ENCODE measurements around the gene RNF114.
"Not testable (repeated sequence)": the region's sequence is repeated elsewhere in the genome, so short reads cannot be mapped to it uniquely, and the experiment has no call there.

Gene RNF114

DNA sequence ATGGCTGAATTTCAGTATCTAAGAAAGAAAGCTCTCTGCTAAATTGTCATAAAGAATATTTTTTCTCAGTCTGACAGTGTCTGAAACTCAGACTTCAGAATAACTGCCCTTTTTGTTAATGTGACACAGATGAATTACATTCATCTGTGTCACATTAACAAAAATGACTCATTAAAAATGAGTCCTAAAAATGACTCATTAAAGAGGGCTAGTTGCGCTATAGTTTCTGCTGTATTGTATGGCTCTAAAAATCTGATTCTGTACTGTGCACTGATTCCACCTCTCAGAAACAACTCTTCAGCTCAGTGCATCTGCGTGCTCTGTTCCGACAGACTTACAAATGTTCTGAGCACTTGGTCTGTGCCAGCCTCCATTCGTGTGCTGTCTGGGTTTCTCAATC is 15.0 kb downstream of the RNF114 start:
- Mint-ChIP-seq H3K36me3 (ENCODE audit: low read depth) (peaks cover 76% of the 10 kb centered on the region), H3K9me3 (no peaks in the 10 kb centered on the region), H3K4me3 (no peak overlapping the region), H3K27ac (no peak overlapping the region), H3K27me3 (ENCODE audit: low read depth) (no peaks in the 10 kb centered on the region), H3K4me1 (no peaks in the 10 kb centered on the region)
- TF ChIP-seq, protein P1, sequence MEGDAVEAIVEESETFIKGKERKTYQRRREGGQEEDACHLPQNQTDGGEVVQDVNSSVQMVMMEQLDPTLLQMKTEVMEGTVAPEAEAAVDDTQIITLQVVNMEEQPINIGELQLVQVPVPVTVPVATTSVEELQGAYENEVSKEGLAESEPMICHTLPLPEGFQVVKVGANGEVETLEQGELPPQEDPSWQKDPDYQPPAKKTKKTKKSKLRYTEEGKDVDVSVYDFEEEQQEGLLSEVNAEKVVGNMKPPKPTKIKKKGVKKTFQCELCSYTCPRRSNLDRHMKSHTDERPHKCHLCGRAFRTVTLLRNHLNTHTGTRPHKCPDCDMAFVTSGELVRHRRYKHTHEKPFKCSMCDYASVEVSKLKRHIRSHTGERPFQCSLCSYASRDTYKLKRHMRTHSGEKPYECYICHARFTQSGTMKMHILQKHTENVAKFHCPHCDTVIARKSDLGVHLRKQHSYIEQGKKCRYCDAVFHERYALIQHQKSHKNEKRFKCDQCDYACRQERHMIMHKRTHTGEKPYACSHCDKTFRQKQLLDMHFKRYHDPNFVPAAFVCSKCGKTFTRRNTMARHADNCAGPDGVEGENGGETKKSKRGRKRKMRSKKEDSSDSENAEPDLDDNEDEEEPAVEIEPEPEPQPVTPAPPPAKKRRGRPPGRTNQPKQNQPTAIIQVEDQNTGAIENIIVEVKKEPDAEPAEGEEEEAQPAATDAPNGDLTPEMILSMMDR (IDR thresholded peaks at IDR 0.05; ENCODE audit: unreplicated experiment in 3 of 3): no peak

DNA sequence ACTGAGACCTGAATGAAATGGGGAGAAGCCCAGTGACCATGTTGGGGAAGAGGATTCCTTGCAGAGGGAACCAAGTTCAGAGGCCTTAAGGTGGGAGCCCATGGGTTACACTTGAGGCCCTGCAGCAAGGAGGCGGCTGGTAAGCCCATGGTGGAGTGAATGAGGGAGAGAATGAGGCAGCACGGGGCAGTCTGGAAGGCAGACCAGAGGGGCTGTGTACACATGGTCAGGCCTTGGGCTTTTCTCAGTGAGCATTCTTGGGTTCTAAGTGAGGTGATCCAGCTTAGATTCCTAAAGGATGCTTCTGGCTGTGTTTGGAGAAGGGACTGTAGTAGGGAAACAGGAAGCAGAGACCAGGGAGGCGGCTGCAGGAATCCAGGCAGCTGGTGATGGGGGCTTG is 19.0 kb downstream of the RNF114 start:
- no peak overlapping the region for H3K27ac Mint-ChIP-seq

DNA sequence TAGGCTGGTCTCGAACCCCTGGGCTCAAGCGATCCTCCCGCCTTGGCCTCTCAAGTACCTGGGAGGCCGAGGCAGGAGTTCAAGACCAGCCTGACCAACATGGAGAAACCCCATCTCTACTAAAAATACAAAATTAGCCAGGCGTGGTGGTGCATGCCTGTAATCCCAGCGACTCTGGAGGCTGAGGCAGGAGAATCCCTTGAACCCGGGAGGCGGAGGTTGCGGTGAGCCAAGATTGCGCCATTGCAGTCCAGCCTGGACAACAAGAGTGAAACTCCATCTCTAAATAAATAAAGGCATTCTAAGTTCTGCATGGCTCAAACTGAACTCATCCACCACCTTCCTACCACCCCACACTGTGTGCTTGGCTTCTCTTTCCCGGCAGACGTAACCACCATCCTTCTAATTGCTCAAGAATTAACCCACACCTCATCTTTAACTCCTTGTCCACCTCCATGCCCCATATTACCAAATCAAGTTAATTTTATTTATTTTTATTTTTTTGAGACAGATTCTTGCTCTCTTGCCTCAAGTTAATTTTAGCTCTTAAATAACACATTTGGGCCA is 19.7 kb downstream of the RNF114 start:
- not testable (repeated sequence) for H3K4me1 Mint-ChIP-seq; H3K27ac Mint-ChIP-seq; H3K4me3 Mint-ChIP-seq; H3K27me3 Mint-ChIP-seq (ENCODE audit: low read depth); H3K9me3 Mint-ChIP-seq
- H3K36me3 Mint-ChIP-seq (ENCODE audit: low read depth): peaks cover 67% of the 10 kb centered on the region

More for the DNA sequence above, 19.0 kb downstream of the RNF114 start:
- TF ChIP-seq, protein P1 (IDR thresholded peaks at IDR 0.05; ENCODE audit: unreplicated experiment in 3 of 3): no peak
- peaks cover 73% of the 10 kb centered on the region for H3K36me3 Mint-ChIP-seq (ENCODE audit: low read depth)
- H3K27me3 Mint-ChIP-seq (ENCODE audit: low read depth): no peaks in the 10 kb centered on the region
- no peaks in the 10 kb centered on the region for H3K9me3 Mint-ChIP-seq
- H3K4me1 Mint-ChIP-seq: no peaks in the 10 kb centered on the region
- no peak overlapping the region for H3K4me3 Mint-ChIP-seq

DNA sequence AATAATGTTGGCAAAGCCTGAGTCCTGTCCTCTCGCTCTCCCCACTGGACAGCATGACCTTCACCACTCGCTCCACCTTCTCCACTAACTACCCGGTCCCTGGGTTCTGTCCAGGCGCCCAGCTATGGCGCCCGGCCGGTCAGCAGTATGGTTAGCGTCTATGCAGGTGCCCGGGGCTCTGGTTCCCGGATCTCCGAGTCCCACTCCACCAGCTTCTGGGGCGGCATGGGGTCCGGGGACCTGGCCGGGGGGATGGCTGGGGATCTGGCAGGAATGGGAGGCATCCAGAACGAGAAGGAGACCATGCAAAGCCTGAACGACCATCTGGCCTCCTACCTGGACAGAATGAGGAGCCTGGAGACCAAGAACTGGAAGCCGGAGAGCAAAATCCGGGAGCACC is 20.5 kb downstream of the RNF114 start:
- Mint-ChIP-seq H3K4me1 (no peaks in the 10 kb centered on the region), H3K4me3 (no peak overlapping the region), H3K9me3 (no peaks in the 10 kb centered on the region)

DNA sequence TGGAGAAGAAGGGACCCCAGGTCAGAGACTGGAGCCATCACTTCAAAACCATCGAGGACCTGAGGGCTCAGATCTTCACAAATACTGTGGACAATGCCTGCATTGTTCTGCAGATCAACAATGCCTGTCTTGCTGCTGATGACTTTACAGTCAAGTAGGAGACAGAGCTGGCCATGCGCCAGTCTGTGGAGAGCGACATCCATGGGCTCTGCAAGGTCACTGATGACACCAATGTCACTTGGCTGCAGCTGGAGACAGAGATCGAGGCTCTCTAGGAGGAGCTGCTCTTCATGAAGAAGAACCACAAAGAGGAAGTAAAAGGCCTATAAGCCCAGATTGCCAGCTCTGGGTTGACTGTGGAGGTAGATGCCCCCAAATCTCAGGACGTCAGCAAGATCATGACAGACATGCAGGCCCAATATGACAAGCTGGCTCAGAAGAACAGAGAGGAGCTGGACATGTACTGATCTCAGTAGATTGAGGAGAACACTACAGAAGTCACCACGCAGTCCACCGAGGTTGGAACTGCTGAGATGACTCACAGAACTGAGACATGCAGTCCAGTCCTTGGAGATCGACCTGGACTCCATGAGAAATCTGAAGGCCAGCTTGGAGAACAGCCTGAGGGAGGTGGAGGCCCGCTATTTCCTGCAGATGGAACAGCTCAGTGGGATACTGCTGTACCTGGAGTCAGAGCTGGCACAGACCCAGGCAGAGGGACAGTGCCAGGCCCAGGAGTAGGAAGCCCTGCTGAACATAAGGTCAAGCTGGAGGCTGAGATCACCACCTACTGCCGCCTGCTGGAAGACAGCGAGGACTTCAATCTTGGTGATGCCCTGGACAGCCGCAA is 21.1 kb downstream of the RNF114 start:
- not testable (repeated sequence) for H3K27ac Mint-ChIP-seq; H3K4me1 Mint-ChIP-seq; H3K4me3 Mint-ChIP-seq; H3K27me3 Mint-ChIP-seq (ENCODE audit: low read depth); H3K9me3 Mint-ChIP-seq
- peaks cover 62% of the 10 kb centered on the region for H3K36me3 Mint-ChIP-seq (ENCODE audit: low read depth)

More for the DNA sequence above, 20.5 kb downstream of the RNF114 start:
- TF ChIP-seq, protein P1 (IDR thresholded peaks at IDR 0.05; ENCODE audit: unreplicated experiment in 3 of 3): no peak
- H3K27ac Mint-ChIP-seq: no peak overlapping the region
- peaks cover 67% of the 10 kb centered on the region for H3K36me3 Mint-ChIP-seq (ENCODE audit: low read depth)
- H3K27me3 Mint-ChIP-seq (ENCODE audit: low read depth): no peaks in the 10 kb centered on the region

DNA sequence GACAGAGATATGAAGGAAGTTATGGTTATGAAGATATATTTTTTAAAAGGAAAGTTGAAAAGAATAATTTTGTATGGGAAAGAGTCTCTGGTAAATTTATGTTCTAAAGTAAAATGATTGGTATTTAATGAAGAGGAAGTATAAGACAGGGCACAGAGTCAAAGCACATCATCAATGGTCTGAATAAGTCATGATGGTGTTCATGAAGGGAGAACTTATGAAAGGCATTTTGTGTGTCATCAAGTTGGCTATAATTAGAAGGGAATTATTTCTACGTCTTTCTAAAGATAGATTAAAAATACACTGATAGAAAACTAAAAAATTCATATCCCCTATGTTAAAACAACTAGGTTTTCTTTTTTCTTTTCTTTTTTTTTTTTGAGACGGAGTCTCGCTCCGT is 25.2 kb downstream of the RNF114 start:
- no peaks in the 10 kb centered on the region for H3K27me3 Mint-ChIP-seq (ENCODE audit: low read depth)
- TF ChIP-seq, protein P1 (IDR thresholded peaks at IDR 0.05; ENCODE audit: unreplicated experiment in 3 of 3): no peak
- no peak overlapping the region for H3K27ac Mint-ChIP-seq

More for the DNA sequence above, 25.2 kb downstream of the RNF114 start:
- no peaks in the 10 kb centered on the region for H3K9me3 Mint-ChIP-seq
- H3K4me3 Mint-ChIP-seq: no peak overlapping the region
- no peaks in the 10 kb centered on the region for H3K4me1 Mint-ChIP-seq
- H3K36me3 Mint-ChIP-seq (ENCODE audit: low read depth): peaks cover 38% of the 10 kb centered on the region

All from nephron (organoid).